K562 (cell line): ENCODE results near the gene NEK2. TPM values are rescaled to one million over a fixed set of nuclear protein-coding genes. Genes with fewer than 3 reads are reported as not detected.
A peak's percentile ranks its signal among the peaks of the same experiment; 100 is the strongest.

ENCODE experiments used
- ATAC-seq: fragments of 200-7000 bp; cut with Tn5 transposase; 3 replicates; pipeline ENCODE4 v1.9.1; 2020; ENCODE audit warnings: moderate library complexity
- BruUV-seq: library from RNA; stranded (reverse); fragments of 400-500 nt; replicated peaks from 2 replicates; lab custom pipeline; 2021; lab: Mats Ljungman, UMichigan
- CTCF ChIA-PET: fragments of 300-600 bp; formaldehyde crosslinking; extraction: SDS; loops from one replicate; lab custom pipeline; 2021; ENCODE audit warnings: low intra/inter-chr PET ratio; lab: Yijun Ruan, JAX
- POLR2A ChIA-PET: fragments of 300-600, 350-650 bp; sonication (Branson Sonifier 250); formaldehyde crosslinking; extraction: SDS; loops from one replicate; lab custom pipeline; 2021; ENCODE audit warnings: antibody characterized with exemption, inconsistent platforms; lab: Yijun Ruan, JAX
- DNase-seq, 4 experiments: peaks; one replicate each; pipeline versions ENCODE4 v3.0.0 to v3.0.0-alpha.2; 2011 to 2018; ENCODE audit warnings: low spot score in 3 of 4, mixed read lengths in 3 of 4; ENCODE audit errors: extremely low read depth in 1 of 4
- FAIRE-seq: peaks from 2 replicates; lab custom pipeline; 2011; peaks lifted over from hg19 to GRCh38; lab: Jason Lieb, UNC
- H2AFZ ChIP-seq: 2 replicates; pipeline ENCODE4 v1.6.0; 2011; ENCODE audit warnings: low read depth, low read length, control low read depth, inconsistent platforms
- H3K27ac ChIP-seq: fragments of 200-600 bp; 3 replicates; pipeline ENCODE4 v1.8.0; 2011; ENCODE audit warnings: low read depth, mild to moderate bottlenecking, control low read depth, inconsistent platforms, low read length, moderate library complexity, mixed read lengths; ENCODE audit errors: extremely low read depth
- H3K27me3 ChIP-seq, 2 experiments: fragments of 300-600 bp in 1 of 2; 2 replicates in 1 of 2; 3 replicates in 1 of 2; pipeline versions ENCODE4 v1.6.0 to v1.8.0; 2011; ENCODE audit warnings: inconsistent platforms in 2 of 2, low read length in 2 of 2, mild to moderate bottlenecking in 1 of 2, mixed read lengths in 1 of 2, moderate library complexity in 1 of 2; ENCODE audit not compliant: control insufficient read depth in 2 of 2, insufficient read depth in 2 of 2
- H3K36me3 ChIP-seq: fragments of 300-600 bp; 3 replicates; pipeline ENCODE4 v1.8.0; 2011; ENCODE audit warnings: mild to moderate bottlenecking, low read length, inconsistent platforms; ENCODE audit not compliant: control insufficient read depth, insufficient read depth
- H3K4me1 ChIP-seq, 2 experiments: fragments of 200-600 bp in 1 of 2; replicated peaks in 1 of 2; 2 replicates in 1 of 2; 3 replicates in 1 of 2; pipeline versions ENCODE4 v1.5.1 to v1.8.0; 2011; ENCODE audit warnings: inconsistent platforms in 2 of 2, low read length in 2 of 2, mild to moderate bottlenecking in 1 of 2, mixed read lengths in 1 of 2, moderate library complexity in 1 of 2; ENCODE audit not compliant: control insufficient read depth in 2 of 2, insufficient read depth in 2 of 2
- H3K4me2 ChIP-seq: 2 replicates; pipeline ENCODE4 v1.6.1; 2011; ENCODE audit warnings: low read length, control low read depth, inconsistent platforms, mixed read lengths; ENCODE audit not compliant: insufficient read depth
- H3K4me3 ChIP-seq: fragments of 200-600 bp; sonication (generic), shearing (Covaris generic); 2 replicates; pipeline ENCODE4 v1.5.1; 2016; ENCODE audit warnings: control low read depth, inconsistent platforms
- H3K79me2 ChIP-seq: fragments of 200-600 bp; 3 replicates; pipeline ENCODE4 v1.8.0; 2011; ENCODE audit warnings: low read length, inconsistent platforms; ENCODE audit not compliant: control insufficient read depth, insufficient read depth
- H3K9ac ChIP-seq, 2 experiments: 2 replicates each; pipeline versions ENCODE4 v1.6.0 to v1.6.1; 2011; ENCODE audit warnings: low read depth in 2 of 2, low read length in 2 of 2, control low read depth in 1 of 2, inconsistent platforms in 1 of 2, mild to moderate bottlenecking in 1 of 2, mixed read lengths in 1 of 2; ENCODE audit not compliant: insufficient read depth in 1 of 2
- H3K9me1 ChIP-seq: one replicate; pipeline ENCODE4 v1.6.0; 2011; ENCODE audit warnings: inconsistent platforms, mild to moderate bottlenecking, low read length, moderate library complexity; ENCODE audit not compliant: control insufficient read depth, insufficient read depth
- H3K9me3 ChIP-seq: replicated peaks from 2 replicates; pipeline ENCODE4 v1.5.1; 2011; ENCODE audit warnings: low read depth, low read length, inconsistent platforms; ENCODE audit not compliant: control insufficient read depth, insufficient read depth
- H4K20me1 ChIP-seq: replicated peaks from 2 replicates; pipeline ENCODE4 v1.6.1; 2011; ENCODE audit warnings: low read length, inconsistent platforms, mixed read lengths; ENCODE audit not compliant: control insufficient read depth, insufficient read depth
- CEBPZ ChIP-seq: fragments of 150-350 bp; IDR thresholded peaks from 2 replicates; pipeline ENCODE4 v1.6.1; 2014; ENCODE audit warnings: low read depth, mild to moderate bottlenecking, low read length, borderline replicate concordance
- DIDO1 ChIP-seq: fragments of 450-650 bp; IDR thresholded peaks from 2 replicates; pipeline ENCODE4 v1.6.1; 2016; ENCODE audit warnings: low read depth, missing biosample characterization, missing genetic modification characterization
- RCOR1 ChIP-seq, 2 experiments: IDR thresholded peaks; 2 replicates each; pipeline ENCODE4 v1.6.1; 2012; ENCODE audit warnings: low read depth in 2 of 2, low read length in 2 of 2, borderline replicate concordance in 1 of 2, improper control_type of control experiment in 1 of 2
- TCF15 ChIP-seq: fragments of 250-450 bp; sonication (Bioruptor Pico); IDR thresholded peaks from 2 replicates; pipeline ENCODE4 v1.8.0; 2022; ENCODE audit warnings: moderate library complexity, mild to moderate bottlenecking, inconsistent platforms
- ZNF354B ChIP-seq: fragments of 250-450 bp; sonication (Bioruptor Pico); IDR thresholded peaks from 2 replicates; pipeline ENCODE4 v1.4.0; 2020
- ZNF407 ChIP-seq: fragments of 450-650 bp; IDR thresholded peaks from 2 replicates; pipeline ENCODE4 v1.6.1; 2016; ENCODE audit warnings: low read depth
- WGBS: fragments of 100-300 bp; shearing (Covaris generic); methylation state at CpG from one replicate; pipeline ENCODE4 v1.1.6; 2016; ENCODE audit warnings: low coverage, mixed read lengths; ENCODE audit not compliant: insufficient coverage; ENCODE audit errors: missing lambda C conversion rate; 5-methylcytosine and 5-hydroxymethylcytosine counted together
- in situ Hi-C: fragments of 300-500 bp; cut with MboI; formaldehyde crosslinking; loops from 4 replicates; pipeline ENCODE4 v1.15.0; 2018; ENCODE audit warnings: inconsistent platforms, mixed read lengths
- intact Hi-C: fragments of 100-400 bp; cut with micrococcal nuclease; formaldehyde crosslinking; loops from 2 replicates; pipeline ENCODE4 v1.14.2; 2022
- polyA plus RNA-seq, 8 experiments: library from polyadenylated mRNA; depleted of rRNA in 4 of 8; stranded (reverse) in 5 of 8; unstranded in 3 of 8; fragments of >200 nt; fragmentation: Nextera tagmentation in 2 of 8; fragmentation: Illumina TruSeq in 1 of 8; extraction: Ambion mirVana in 2 of 8; extraction: Trizol in 1 of 8; gene quantifications; 2 replicates each; pipeline versions ENCODE4 v1.2.1 to v1.2.3, GENCODE V29; 2011 to 2014; ENCODE audit warnings: inconsistent platforms in 1 of 8, missing spikeins in 1 of 8
- total RNA-seq, 7 experiments: library from RNA; depleted of rRNA in 6 of 7; stranded (reverse); fragments of >200 nt in 6 of 7; fragmentation: Illumina TruSeq in 2 of 7; extraction: Trizol in 2 of 7; gene quantifications; 2 replicates each; pipeline versions ENCODE4 v1.2.1 to v1.2.3, GENCODE V29; 2011 to 2021; ENCODE audit warnings: low replicate concordance in 1 of 7

Gene NEK2
- total and polyA plus RNA-seq, 9 of the 15 experiments (the other 6 are each of a cell fraction or from before 2014, with no cell fraction given) = 30.0 to 74.7 (median 66.4) TPM

- no peak for TF ChIP-seq CEBPZ
- TF ChIP-seq TCF15 (CRISPR knock-in tag) = no peak
- TF ChIP-seq DIDO1 (tag) = no peak
- TF ChIP-seq, all 486 proteins: peak for 0
Measured at GRCh38 chr1:211703812-211704537, 28.6 kb upstream of the NEK2 start (continued).

- Histone ChIP-seq H3K4me2 (no peak overlapping the region), H3K4me1 (peaks cover 5 to 8% of the 10 kb centered on the region in 2 experiments; a peak in 3 of 5 replicates), H3K9me3 (no peaks in the 10 kb centered on the region), H3K9ac (0 out of 4 replicates have a peak overlapping the region, but pooled peaks of 1 of the 2 experiments have one; percentile 14), H3K9me1 (no peaks in the 10 kb centered on the region), H3K27ac (no peak overlapping the region), H3K27me3 (peaks cover 0 to 7% of the 10 kb centered on the region in 2 experiments; a peak in 1 of 5 replicates), H3K79me2 (no peaks in the 10 kb centered on the region), H4K20me1 (no peaks in the 10 kb centered on the region), H3K36me3 (no peaks in the 10 kb centered on the region), H2AFZ (no peak overlapping the region), H3K4me3 (no peak overlapping the region)
- ChIA-PET CTCF (no interaction called here), POLR2A (interaction anchor here (1.3 kb wide), 1 partner anchor 21 kb away, joined by 5 read pairs; no protein-coding TSS in a partner anchor)
- intact Hi-C loops = no loop called here
- 17% methylated on average over 6 of the region's 6 CpGs for WGBS
- ATAC-seq = no peak
- in situ Hi-C loops = no loop called here
- no TSS peak for BruUV-seq
- DNase-seq = no peak
- FAIRE-seq = peak; percentile 69
- TF ChIP-seq ZNF407 (no peak), ZNF354B (CRISPR knock-in tag) (no peak), RCOR1 (IDR thresholded peaks at IDR 0.05; ENCODE audit: borderline replicate concordance in 1 of 2, low read depth in 2 of 2, low read length in 2 of 2) (peak in 1 of 2 experiments; percentile 41; a peak in 1 of 4 replicates)
Measured at GRCh38 chr1:211701733-211702132, 26.3 kb upstream of the NEK2 start.
